ENCODE results near the gene SRSF12. TPM values are rescaled to one million over a fixed set of nuclear protein-coding genes. Genes with fewer than 3 reads are reported as not detected.
"Not testable (repeated sequence)": the region's sequence is repeated elsewhere in the genome, so short reads cannot be mapped to it uniquely, and the experiment has no call there.

SRSF12 gene
- total and polyA plus RNA-seq, 2 donors (not counting 1 experiment from before 2014, with no cell fraction given): not detected

DNA sequence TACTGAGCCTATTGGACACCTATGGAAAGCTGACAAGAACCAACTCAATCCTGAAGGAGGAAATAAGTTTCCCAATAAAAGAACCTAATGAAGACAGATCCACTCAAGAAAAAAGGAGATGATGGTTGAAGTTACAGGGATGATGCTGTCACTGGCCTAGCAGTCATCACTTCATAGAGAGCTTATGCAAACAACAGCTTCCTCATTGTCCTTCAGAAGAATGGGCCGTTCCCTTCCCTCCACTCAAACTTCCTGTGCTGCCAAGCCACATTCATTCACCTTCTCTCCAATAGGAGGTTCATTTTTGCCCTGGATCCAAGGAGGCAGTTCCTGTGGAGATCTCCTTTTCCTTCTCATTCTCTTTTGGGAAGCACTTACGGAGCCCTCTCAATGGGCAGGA is 14.2 kb upstream of the SRSF12 start:
- intact Hi-C loops (cut with micrococcal nuclease): no loop called here
- ChIA-PET CTCF (no interaction called here), POLR2A (interaction anchor here (0.8 kb wide), 1 partner anchor 9 kb away, joined by 3 read pairs; no protein-coding TSS in a partner anchor)
- peaks cover 0 to 10% (median 3%) of the 10 kb centered on the region in 3 donors for H3K9me3 ChIP-seq (ENCODE audit: control extremely low read depth in 1 of 3, control insufficient read depth in 2 of 3, insufficient read depth in 1 of 3, low read length in 2 of 3)
- Mint-ChIP-seq H3K9me3 (ENCODE audit: insufficient read depth) (peaks cover 10% of the 10 kb centered on the region), H3K27me3 (no peaks in the 10 kb centered on the region), H3K4me1 (no peaks in the 10 kb centered on the region), H3K4me3 (no peak overlapping the region), H3K27ac (no peak overlapping the region)
- H4K20me1 ChIP-seq (ENCODE audit: control insufficient read depth, insufficient read depth, low read length, poor library complexity, severe bottlenecking): no peaks in the 10 kb centered on the region
- no peak overlapping the region for H3K27ac ChIP-seq (ENCODE audit: low read length in 2 of 2)
- no peak overlapping the region for H3K9ac ChIP-seq (ENCODE audit: low read length)
- H3K4me1 ChIP-seq (ENCODE audit: control insufficient read depth in 2 of 2, insufficient read depth in 2 of 2, low read length in 2 of 2): no peaks in the 10 kb centered on the region
- DNase-seq (no peak), ATAC-seq (ENCODE audit: low read depth) (no peak)
- no peaks in the 10 kb centered on the region for H3K79me2 ChIP-seq (ENCODE audit: control insufficient read depth, insufficient read depth, low read length)
- H3K4me2 ChIP-seq (replicated peaks; ENCODE audit: low read depth, low read length, poor library complexity, severe bottlenecking): no peak overlapping the region
- no peaks in the 10 kb centered on the region for H3K36me3 ChIP-seq (replicated peaks in 1 of 2; ENCODE audit: control extremely low read depth in 1 of 2, control insufficient read depth in 1 of 2, extremely low read depth in 1 of 2, insufficient read depth in 2 of 2, low read length in 1 of 2)
- no peak overlapping the region for H3K4me3 ChIP-seq (ENCODE audit: control extremely low read depth in 1 of 5, extremely low read depth in 1 of 5, insufficient read depth in 1 of 5, low read depth in 2 of 5, low read length in 4 of 5)
- no peaks in the 10 kb centered on the region for H3K27me3 ChIP-seq (replicated peaks in 1 of 4; ENCODE audit: control extremely low read depth in 1 of 4, control insufficient read depth in 3 of 4, insufficient read depth in 4 of 4, low read length in 3 of 4)
- H2AFZ ChIP-seq (ENCODE audit: insufficient read depth, low read depth, low read length, poor library complexity, severe bottlenecking): no peak overlapping the region
- no CpG with 5 or more reads among the region's 2 CpGs for WGBS (ENCODE audit: insufficient coverage)
- no peak for TF ChIP-seq EZH2 (IDR thresholded peaks at IDR 0.05; ENCODE audit: borderline replicate concordance, insufficient read depth, low read depth, low read length, poor library complexity, severe bottlenecking)
- TF ChIP-seq, protein P1, sequence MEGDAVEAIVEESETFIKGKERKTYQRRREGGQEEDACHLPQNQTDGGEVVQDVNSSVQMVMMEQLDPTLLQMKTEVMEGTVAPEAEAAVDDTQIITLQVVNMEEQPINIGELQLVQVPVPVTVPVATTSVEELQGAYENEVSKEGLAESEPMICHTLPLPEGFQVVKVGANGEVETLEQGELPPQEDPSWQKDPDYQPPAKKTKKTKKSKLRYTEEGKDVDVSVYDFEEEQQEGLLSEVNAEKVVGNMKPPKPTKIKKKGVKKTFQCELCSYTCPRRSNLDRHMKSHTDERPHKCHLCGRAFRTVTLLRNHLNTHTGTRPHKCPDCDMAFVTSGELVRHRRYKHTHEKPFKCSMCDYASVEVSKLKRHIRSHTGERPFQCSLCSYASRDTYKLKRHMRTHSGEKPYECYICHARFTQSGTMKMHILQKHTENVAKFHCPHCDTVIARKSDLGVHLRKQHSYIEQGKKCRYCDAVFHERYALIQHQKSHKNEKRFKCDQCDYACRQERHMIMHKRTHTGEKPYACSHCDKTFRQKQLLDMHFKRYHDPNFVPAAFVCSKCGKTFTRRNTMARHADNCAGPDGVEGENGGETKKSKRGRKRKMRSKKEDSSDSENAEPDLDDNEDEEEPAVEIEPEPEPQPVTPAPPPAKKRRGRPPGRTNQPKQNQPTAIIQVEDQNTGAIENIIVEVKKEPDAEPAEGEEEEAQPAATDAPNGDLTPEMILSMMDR (IDR thresholded peaks at IDR 0.05): no peak

DNA sequence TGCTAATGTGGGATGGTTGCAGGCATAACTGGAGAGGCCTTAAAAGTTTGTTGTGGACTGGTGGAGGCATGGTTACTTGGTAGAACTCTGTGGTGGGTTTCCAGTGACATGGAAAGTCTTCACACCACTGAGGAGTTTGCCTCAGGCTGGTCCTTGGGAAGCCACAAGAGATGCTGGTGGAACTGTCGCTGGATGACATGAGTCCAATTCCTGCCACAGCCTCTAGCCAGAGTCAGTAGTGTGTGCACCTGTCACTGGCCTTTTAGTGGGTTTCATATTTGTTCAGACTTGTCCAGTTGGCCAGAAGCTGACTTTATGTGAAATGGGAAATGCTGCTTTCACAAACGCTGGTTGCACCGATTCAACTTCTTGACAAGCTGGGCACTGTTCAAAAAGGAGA is 13.7 kb upstream of the SRSF12 start:
- H4K20me1 ChIP-seq (ENCODE audit: control insufficient read depth, insufficient read depth, low read length, poor library complexity, severe bottlenecking): no peaks in the 10 kb centered on the region
- Mint-ChIP-seq H3K4me3 (no peak overlapping the region), H3K9me3 (ENCODE audit: insufficient read depth) (peaks cover 10% of the 10 kb centered on the region), H3K27ac (no peak overlapping the region), H3K27me3 (no peaks in the 10 kb centered on the region), H3K4me1 (no peaks in the 10 kb centered on the region)
- H3K79me2 ChIP-seq (ENCODE audit: control insufficient read depth, insufficient read depth, low read length): no peaks in the 10 kb centered on the region
- H3K4me2 ChIP-seq (replicated peaks; ENCODE audit: low read depth, low read length, poor library complexity, severe bottlenecking): no peak overlapping the region
- H3K4me1 ChIP-seq (ENCODE audit: control insufficient read depth in 2 of 2, insufficient read depth in 2 of 2, low read length in 2 of 2): no peaks in the 10 kb centered on the region
- CTCF ChIA-PET: interaction anchor here (1.0 kb wide), 1 partner anchor 149 kb away, joined by 4 read pairs; no protein-coding TSS in a partner anchor
- WGBS (ENCODE audit: insufficient coverage): 90% methylated on average over 3 of the region's 3 CpGs
- DNase-seq (no peak), ATAC-seq (ENCODE audit: low read depth) (no peak)
- H2AFZ ChIP-seq (ENCODE audit: insufficient read depth, low read depth, low read length, poor library complexity, severe bottlenecking): no peak overlapping the region
- no peaks in the 10 kb centered on the region for H3K27me3 ChIP-seq (replicated peaks in 1 of 4; ENCODE audit: control extremely low read depth in 1 of 4, control insufficient read depth in 3 of 4, insufficient read depth in 4 of 4, low read length in 3 of 4)
- no peak overlapping the region for H3K9ac ChIP-seq (ENCODE audit: low read length)
- intact Hi-C loops (cut with micrococcal nuclease): no loop called here
- H3K36me3 ChIP-seq (replicated peaks in 1 of 2; ENCODE audit: control extremely low read depth in 1 of 2, control insufficient read depth in 1 of 2, extremely low read depth in 1 of 2, insufficient read depth in 2 of 2, low read length in 1 of 2): no peaks in the 10 kb centered on the region
- no peak overlapping the region for H3K4me3 ChIP-seq (ENCODE audit: control extremely low read depth in 1 of 5, extremely low read depth in 1 of 5, insufficient read depth in 1 of 5, low read depth in 2 of 5, low read length in 4 of 5)
- TF ChIP-seq EZH2 (IDR thresholded peaks at IDR 0.05; ENCODE audit: borderline replicate concordance, insufficient read depth, low read depth, low read length, poor library complexity, severe bottlenecking): no peak
- TF ChIP-seq, protein P1 (IDR thresholded peaks at IDR 0.05): no peak
- peaks cover 0 to 10% (median 3%) of the 10 kb centered on the region in 3 donors for H3K9me3 ChIP-seq (ENCODE audit: control extremely low read depth in 1 of 3, control insufficient read depth in 2 of 3, insufficient read depth in 1 of 3, low read length in 2 of 3)
- no peak overlapping the region for H3K27ac ChIP-seq (ENCODE audit: low read length in 2 of 2)
- POLR2A ChIA-PET: no interaction called here

DNA sequence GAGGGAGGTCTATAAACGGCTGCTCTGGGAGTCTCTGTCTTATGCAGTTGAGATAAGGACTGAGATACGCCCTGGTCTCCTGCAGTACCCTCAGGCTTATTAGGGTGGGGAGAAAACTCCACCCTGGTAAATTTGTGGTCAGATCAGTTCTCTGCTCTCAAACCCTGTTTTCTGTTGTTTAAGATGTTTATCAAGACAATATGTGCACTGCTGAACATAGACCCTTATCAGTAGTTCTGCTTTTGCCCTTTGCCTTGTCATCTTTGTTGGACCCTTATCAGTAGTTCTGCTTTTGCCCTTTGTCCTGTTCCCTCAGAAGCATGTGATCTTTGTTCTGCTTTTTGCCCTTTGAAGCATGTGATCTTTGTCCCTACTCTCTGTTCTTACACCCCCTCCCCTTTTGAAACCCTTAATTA is 10.4 kb upstream of the SRSF12 start:
- H3K27me3 Mint-ChIP-seq; H3K4me1 Mint-ChIP-seq; H3K4me3 Mint-ChIP-seq; intact Hi-C loops (cut with micrococcal nuclease); H3K4me3 ChIP-seq (ENCODE audit: control extremely low read depth in 1 of 5, extremely low read depth in 1 of 5, insufficient read depth in 1 of 5, low read depth in 2 of 5, low read length in 4 of 5); H2AFZ ChIP-seq (ENCODE audit: insufficient read depth, low read depth, low read length, poor library complexity, severe bottlenecking); CTCF ChIA-PET; DNase-seq; H3K27ac Mint-ChIP-seq; H3K9me3 ChIP-seq (ENCODE audit: control extremely low read depth in 1 of 3, control insufficient read depth in 2 of 3, insufficient read depth in 1 of 3, low read length in 2 of 3); H4K20me1 ChIP-seq (ENCODE audit: control insufficient read depth, insufficient read depth, low read length, poor library complexity, severe bottlenecking); H3K4me2 ChIP-seq (replicated peaks; ENCODE audit: low read depth, low read length, poor library complexity, severe bottlenecking); H3K27ac ChIP-seq (ENCODE audit: low read length in 2 of 2); ATAC-seq (ENCODE audit: low read depth); H3K36me3 ChIP-seq (replicated peaks in 1 of 2; ENCODE audit: control extremely low read depth in 1 of 2, control insufficient read depth in 1 of 2, extremely low read depth in 1 of 2, insufficient read depth in 2 of 2, low read length in 1 of 2); H3K27me3 ChIP-seq (replicated peaks in 1 of 4; ENCODE audit: control extremely low read depth in 1 of 4, control insufficient read depth in 3 of 4, insufficient read depth in 4 of 4, low read length in 3 of 4); H3K79me2 ChIP-seq (ENCODE audit: control insufficient read depth, insufficient read depth, low read length); H3K4me1 ChIP-seq (ENCODE audit: control insufficient read depth in 2 of 2, insufficient read depth in 2 of 2, low read length in 2 of 2); POLR2A ChIA-PET; H3K9ac ChIP-seq (ENCODE audit: low read length): not testable (repeated sequence)
- peaks cover 10% of the 10 kb centered on the region for H3K9me3 Mint-ChIP-seq (ENCODE audit: insufficient read depth)
- WGBS (ENCODE audit: insufficient coverage): 64% methylated on average over 2 of the region's 2 CpGs
